Fibroblast of lung (primary cell): Measurements from ENCODE around the gene BAIAP3. TPM values are rescaled to one million over a fixed set of nuclear protein-coding genes. Genes with fewer than 3 reads are reported as not detected.

Source experiments
- DNase-seq, 2 donors: peaks; one replicate each; pipeline versions ENCODE4 v3.0.0 to v3.0.0-alpha.2; 2010; ENCODE audit warnings: low read depth in 2 of 2
- H2AFZ ChIP-seq: 2 replicates; pipeline ENCODE4 v1.5.1; 2012; ENCODE audit warnings: low read length, control low read depth, inconsistent platforms
- H3K27ac ChIP-seq: 2 replicates; pipeline ENCODE4 v1.5.1; 2011; ENCODE audit warnings: low read length, control low read depth; ENCODE audit not compliant: insufficient read depth
- H3K27me3 ChIP-seq: 2 replicates; pipeline ENCODE4 v1.5.1; 2011; ENCODE audit warnings: mild to moderate bottlenecking, low read length; ENCODE audit not compliant: control insufficient read depth, insufficient read depth
- H3K36me3 ChIP-seq: 2 replicates; pipeline ENCODE4 v1.5.1; 2011; ENCODE audit warnings: low read length; ENCODE audit not compliant: control insufficient read depth, insufficient read depth
- H3K4me1 ChIP-seq: 2 replicates; pipeline ENCODE4 v1.5.1; 2011; ENCODE audit warnings: low read length; ENCODE audit not compliant: control insufficient read depth, insufficient read depth; ENCODE audit errors: extremely low read depth
- H3K4me2 ChIP-seq: 2 replicates; pipeline ENCODE4 v1.5.1; 2011; ENCODE audit warnings: low read length, control low read depth; ENCODE audit not compliant: insufficient read depth; ENCODE audit errors: extremely low read depth
- H3K4me3 ChIP-seq, 4 experiments: fragments of 200-600 bp in 1 of 4; sonication (generic) in 1 of 4; replicated peaks in 1 of 4; 2 replicates each; pipeline ENCODE4 v1.5.1; 2011 to 2016; ENCODE audit warnings: low read length in 4 of 4, low read depth in 3 of 4, mild to moderate bottlenecking in 3 of 4, control low read depth in 2 of 4, inconsistent platforms in 1 of 4, mixed read lengths in 1 of 4; ENCODE audit not compliant: insufficient read depth in 1 of 4; ENCODE audit errors: control extremely low read depth in 1 of 4
- H3K79me2 ChIP-seq: 2 replicates; pipeline ENCODE4 v1.5.1; 2012; ENCODE audit warnings: mild to moderate bottlenecking, low read length, inconsistent platforms; ENCODE audit not compliant: control insufficient read depth, insufficient read depth
- H3K9ac ChIP-seq: 2 replicates; pipeline ENCODE4 v1.5.1; 2011; ENCODE audit warnings: mild to moderate bottlenecking, low read length, control low read depth; ENCODE audit not compliant: insufficient read depth
- H3K9me3 ChIP-seq: 2 replicates; pipeline ENCODE4 v1.5.1; 2012; ENCODE audit warnings: low read depth, low read length; ENCODE audit not compliant: control insufficient read depth, insufficient read depth
- H4K20me1 ChIP-seq: 2 replicates; pipeline ENCODE4 v1.5.1; 2011; ENCODE audit warnings: low read length; ENCODE audit not compliant: control insufficient read depth, insufficient read depth; ENCODE audit errors: extremely low read depth
- CTCF ChIP-seq, 2 donors: IDR thresholded peaks in 1 of 2; conservative IDR thresholded peaks in 1 of 2; 1 replicate in 1 of 2; 2 replicates in 1 of 2; pipeline ENCODE4 v1.5.1; 2011 to 2012; ENCODE audit warnings: low read length in 2 of 2, control low read depth in 1 of 2, inconsistent platforms in 1 of 2, low read depth in 1 of 2, mild to moderate bottlenecking in 1 of 2
- EZH2 ChIP-seq: IDR thresholded peaks from 2 replicates; pipeline ENCODE4 v1.5.1; 2012; ENCODE audit warnings: low read length, control low read depth, mild to moderate bottlenecking; ENCODE audit errors: missing control alignments
- polyA plus RNA-seq, 2 donors: library from polyadenylated mRNA; depleted of rRNA in 1 of 2; stranded (reverse) in 1 of 2; unstranded in 1 of 2; fragments of >200 nt; gene quantifications; 2 replicates each; pipeline ENCODE4 v1.2.1, GENCODE V29; 2011 to 2012; ENCODE audit warnings: missing spikeins in 1 of 2
- total RNA-seq: library from RNA; depleted of rRNA; stranded (reverse); fragments of >200 nt; gene quantifications from 2 replicates; pipeline ENCODE4 v1.2.1, GENCODE V29; 2014

Gene BAIAP3
- total and polyA plus RNA-seq, 2 donors (not counting 1 experiment from before 2014, with no cell fraction given): 0.22 to 0.83 TPM

GRCh38 chr16:1320658-1321240 lies 12.7 kb upstream of the BAIAP3 start:
- no peak overlapping the region for H2AFZ ChIP-seq
- H3K9me3 ChIP-seq: no peaks in the 10 kb centered on the region
- H3K79me2 ChIP-seq: peaks cover 31% of the 10 kb centered on the region
- no peaks in the 10 kb centered on the region for H3K27me3 ChIP-seq
- H3K27ac ChIP-seq: no peak overlapping the region
- no peaks in the 10 kb centered on the region for H4K20me1 ChIP-seq
- H3K9ac ChIP-seq: no peak overlapping the region
- no peak overlapping the region for H3K4me2 ChIP-seq
- no peaks in the 10 kb centered on the region for H3K4me1 ChIP-seq
- no peak overlapping the region for H3K4me3 ChIP-seq
- peaks cover 53% of the 10 kb centered on the region for H3K36me3 ChIP-seq
- no peak for DNase-seq
- TF ChIP-seq EZH2 (no peak), CTCF (conservative IDR thresholded peaks at IDR 0.05 in 1 of 2, IDR thresholded peaks at IDR 0.05 in 1 of 2; ENCODE audit: low read depth in 1 of 2, low read length in 2 of 2) (no peak)

GRCh38 chr16:1322407-1322806 lies 11.0 kb upstream of the BAIAP3 start:
- H3K4me1 ChIP-seq: no peaks in the 10 kb centered on the region
- H4K20me1 ChIP-seq: no peaks in the 10 kb centered on the region
- H3K27ac ChIP-seq: no peak overlapping the region
- no peak overlapping the region for H3K4me2 ChIP-seq
- no peak for DNase-seq
- H3K9ac ChIP-seq: no peak overlapping the region
- H3K4me3 ChIP-seq: no peak overlapping the region
- H3K27me3 ChIP-seq: no peaks in the 10 kb centered on the region
- no peak overlapping the region for H2AFZ ChIP-seq
- peaks cover 43% of the 10 kb centered on the region for H3K36me3 ChIP-seq
- H3K9me3 ChIP-seq: no peaks in the 10 kb centered on the region
- peaks cover 18% of the 10 kb centered on the region for H3K79me2 ChIP-seq
- TF ChIP-seq EZH2 (no peak), CTCF (conservative IDR thresholded peaks at IDR 0.05 in 1 of 2, IDR thresholded peaks at IDR 0.05 in 1 of 2; ENCODE audit: low read depth in 1 of 2, low read length in 2 of 2) (no peak)

DNA sequence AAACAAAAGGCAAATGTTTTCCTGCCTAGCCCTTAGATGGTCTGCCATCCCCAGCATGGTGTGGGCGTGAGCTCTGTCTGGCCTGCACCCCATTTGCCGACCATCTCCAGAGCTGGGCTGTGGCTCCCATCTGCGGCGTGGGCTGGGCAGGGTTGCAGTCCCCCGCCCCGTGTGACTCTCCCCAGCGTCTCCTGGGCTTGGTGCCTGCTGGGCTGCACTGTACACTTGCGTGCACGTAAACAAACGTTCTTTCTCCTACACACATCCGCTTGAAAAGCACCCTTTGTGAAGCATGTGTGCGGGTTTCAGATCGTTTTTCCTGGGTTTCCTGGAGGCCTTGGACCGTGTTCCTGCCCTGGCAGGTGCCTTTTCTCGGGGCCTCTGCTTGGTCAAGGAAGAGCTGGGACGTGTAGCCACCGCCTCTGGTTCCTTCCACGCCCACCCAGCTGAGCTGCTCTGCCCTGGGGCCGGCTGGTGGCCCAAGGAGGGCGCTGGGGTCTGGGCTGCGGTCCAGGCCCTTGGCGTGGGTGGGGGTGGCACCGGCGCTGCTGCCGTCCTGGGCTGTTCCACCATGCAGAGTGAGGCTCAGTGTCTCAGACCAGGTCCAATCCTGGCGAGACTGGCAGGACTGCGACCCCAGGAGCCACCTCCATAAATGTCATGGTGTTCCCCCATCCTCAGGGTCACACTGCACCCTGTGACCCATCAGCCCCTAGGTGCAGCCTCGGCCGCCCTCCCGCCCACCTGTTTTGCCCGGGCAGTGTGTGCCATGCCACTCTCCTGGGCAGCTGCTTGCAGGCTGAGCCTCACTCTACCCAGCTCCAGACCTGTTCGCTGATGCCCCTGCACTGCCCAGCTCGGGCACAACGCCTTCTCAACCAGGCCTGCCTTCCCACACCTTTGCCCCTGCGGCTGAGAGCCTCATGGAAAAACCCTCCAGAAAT lies 9.9 kb upstream of the BAIAP3 start:
- Histone ChIP-seq H3K9ac (no peak overlapping the region), H2AFZ (no peak overlapping the region), H3K36me3 (peaks cover 34% of the 10 kb centered on the region), H3K4me2 (no peak overlapping the region), H3K4me1 (no peaks in the 10 kb centered on the region), H3K4me3 (no peak overlapping the region), H3K9me3 (no peaks in the 10 kb centered on the region), H3K27ac (peak overlapping the region; percentile 44), H3K79me2 (peaks cover 8% of the 10 kb centered on the region), H3K27me3 (no peaks in the 10 kb centered on the region), H4K20me1 (no peaks in the 10 kb centered on the region)
- no peak for TF ChIP-seq CTCF (conservative IDR thresholded peaks at IDR 0.05 in 1 of 2, IDR thresholded peaks at IDR 0.05 in 1 of 2; ENCODE audit: low read depth in 1 of 2, low read length in 2 of 2)
- no peak for TF ChIP-seq EZH2
- DNase-seq: no peak
